Smooth muscle cell of the pulmonary artery (primary cell): ENCODE data around the gene PERP. TPM values are rescaled to one million over a fixed set of nuclear protein-coding genes. Genes with fewer than 3 reads are reported as not detected.

Experiments
- total RNA-seq: library from RNA; depleted of rRNA; stranded (reverse); fragments of >200 nt; gene quantifications from 2 replicates; pipeline ENCODE4 v1.2.3, GENCODE V29; 2014

The PERP gene
- total RNA-seq: 22.4 and 35.7 TPM in 2 replicates

DNA sequence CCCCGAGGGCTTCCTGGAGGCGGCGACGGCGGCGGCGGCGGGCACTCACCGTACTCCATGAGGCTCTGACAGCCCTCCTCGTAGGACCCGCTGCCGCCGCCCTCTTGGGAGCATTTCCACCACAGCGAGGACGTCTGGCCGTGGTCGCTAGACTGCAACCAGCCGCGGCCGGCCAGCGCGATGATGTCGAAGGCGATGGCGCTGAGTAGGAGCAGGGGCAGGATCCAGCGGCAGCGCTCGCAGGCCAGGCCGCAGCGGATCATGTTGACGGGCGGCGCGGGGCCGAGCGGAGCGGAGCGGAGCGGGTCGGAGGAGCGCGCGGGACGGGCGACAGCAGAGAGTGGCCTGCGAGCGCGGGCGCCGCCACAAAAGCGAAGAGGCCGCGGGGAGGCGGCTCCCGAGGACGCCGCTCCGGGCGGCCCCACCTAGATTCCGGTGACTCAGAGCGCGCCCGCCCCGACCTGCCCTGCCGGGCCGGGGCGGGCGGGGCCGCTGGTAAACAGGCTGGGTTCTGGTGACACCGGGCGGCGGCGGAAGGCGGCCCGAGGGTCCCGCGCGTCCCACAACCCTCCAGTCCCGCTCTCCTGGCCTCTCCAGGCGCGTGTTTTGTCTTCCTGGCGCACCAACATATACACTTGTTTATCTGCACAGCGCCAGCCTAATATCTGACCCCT is at the start of gene PERP:
Gene PERP, minus strand, starts transcription at position 342 of the 674 bp plus-strand sequence. Its CDS starts 79 bp downstream, at position 263.

Other genes with a start within 250 kb of the PERP start
- 31.6 and 54.5 TPM in 2 replicates for gene TNFAIP3, start 240.2 kb downstream of the PERP start, total RNA-seq
- gene ARFGEF3, start 54.5 kb upstream of the PERP start, total RNA-seq: 1.0 and 3.1 TPM in 2 replicates
- gene PBOV1, start 111.1 kb upstream of the PERP start, total RNA-seq: not detected in 2 replicates